ENCODE measurements around the gene NPNT. TPM values are rescaled to one million over a fixed set of nuclear protein-coding genes. Genes with fewer than 3 reads are reported as not detected.

NPNT gene
- total RNA-seq, 1 donor from 2014 or later: 39.4 TPM

GRCh38 chr4:105965183-105965800 is 70.0 kb downstream of the NPNT start:
- no peak for ATAC-seq
- DNase-seq (ENCODE audit: low spot score): no peak
- intact Hi-C loops (cut with DNase I): no loop called here

GRCh38 chr4:105966051-105966450 is 70.8 kb downstream of the NPNT start:
- intact Hi-C loops (cut with DNase I): no loop called here
- ATAC-seq (no peak), DNase-seq (ENCODE audit: low spot score) (no peak)

GRCh38 chr4:105967058-105967658 is 71.9 kb downstream of the NPNT start:
- intact Hi-C loops (cut with DNase I): no loop called here
- ATAC-seq: no peak

GRCh38 chr4:105969575-105969974 is 74.3 kb downstream of the NPNT start:
- DNase-seq (ENCODE audit: low spot score): no peak
- intact Hi-C loops (cut with DNase I): no loop called here
- ATAC-seq: no peak

More at GRCh38 chr4:105967058-105967658, 71.9 kb downstream of the NPNT start:
- no peak for DNase-seq (ENCODE audit: low spot score)

GRCh38 chr4:105970371-105970770 is 75.1 kb downstream of the NPNT start:
- DNase-seq (ENCODE audit: low spot score) (no peak), ATAC-seq (no peak)
- intact Hi-C loops (cut with DNase I): no loop called here

GRCh38 chr4:105971036-105971435 is 75.8 kb downstream of the NPNT start:
- intact Hi-C loops (cut with DNase I): no loop called here
- ATAC-seq (no peak), DNase-seq (ENCODE audit: low spot score) (no peak)

GRCh38 chr4:105972946-105973621 is 77.8 kb downstream of the NPNT start:
- intact Hi-C loops (cut with DNase I): no loop called here
- ATAC-seq: no peak

GRCh38 chr4:105976915-105977314 is 81.6 kb downstream of the NPNT start:
- ATAC-seq (no peak), DNase-seq (ENCODE audit: low spot score) (no peak)
- intact Hi-C loops (cut with DNase I): no loop called here

More at GRCh38 chr4:105972946-105973621, 77.8 kb downstream of the NPNT start:
- no peak for DNase-seq (ENCODE audit: low spot score)

- intact Hi-C loops (cut with DNase I): no loop called here
- DNase-seq (ENCODE audit: low spot score) (peak; percentile 78), ATAC-seq (peak; percentile 89)
Observed at GRCh38 chr4:105978684-105979296, 83.5 kb downstream of the NPNT start.

- intact Hi-C loops (cut with DNase I): no loop called here
- no peak for DNase-seq (ENCODE audit: low spot score)
Observed at GRCh38 chr4:105979506-105979905, 84.2 kb downstream of the NPNT start.

GRCh38 chr4:105988671-105989070 is 93.4 kb downstream of the NPNT start:
- ATAC-seq (no peak), DNase-seq (ENCODE audit: low spot score) (no peak)
- intact Hi-C loops (cut with DNase I): no loop called here

More at GRCh38 chr4:105979506-105979905, 84.2 kb downstream of the NPNT start:
- ATAC-seq: no peak

GRCh38 chr4:105989485-105990242 is 94.4 kb downstream of the NPNT start:
- DNase-seq (ENCODE audit: low spot score) (no peak), ATAC-seq (no peak)
- intact Hi-C loops (cut with DNase I): no loop called here

GRCh38 chr4:105990933-105991332 is 95.7 kb downstream of the NPNT start:
- DNase-seq (ENCODE audit: low spot score) (peak; percentile 66), ATAC-seq (peak; percentile 66)
- intact Hi-C loops (cut with DNase I): no loop called here

- DNase-seq (ENCODE audit: low spot score): no peak
- intact Hi-C loops (cut with DNase I): no loop called here
- no peak for ATAC-seq
Observed at GRCh38 chr4:105991726-105992125, 96.5 kb downstream of the NPNT start.

GRCh38 chr4:105992641-105993305 is 97.5 kb downstream of the NPNT start:
- intact Hi-C loops (cut with DNase I): no loop called here
- DNase-seq (ENCODE audit: low spot score) (no peak), ATAC-seq (no peak)

- DNase-seq (ENCODE audit: low spot score): no peak
- ATAC-seq: no peak
- intact Hi-C loops (cut with DNase I): no loop called here
Observed at GRCh38 chr4:105994061-105994460, 98.8 kb downstream of the NPNT start.

GRCh38 chr4:105994841-105995501 is 99.7 kb downstream of the NPNT start:
- DNase-seq (ENCODE audit: low spot score) (no peak), ATAC-seq (no peak)
- intact Hi-C loops (cut with DNase I): no loop called here

- ATAC-seq (no peak), DNase-seq (ENCODE audit: low spot score) (no peak)
- intact Hi-C loops (cut with DNase I): no loop called here
Observed at GRCh38 chr4:105996845-105997244, 101.6 kb downstream of the NPNT start.

Data from sciatic nerve (tissue), 2 donors.